Measurements from ENCODE around the gene ALPK1.

Gene ALPK1

GRCh38 chr4:112328734-112329130, 31.6 kb downstream of the ALPK1 start:
- DNase-seq (ENCODE audit: insufficient read length, low spot score) (no peak), FAIRE-seq (no peak)
- TF ChIP-seq POLR2A (IDR thresholded peaks at IDR 0.05; ENCODE audit: low read depth, low read length), result no peak

- DNase-seq (ENCODE audit: insufficient read length, low spot score) (no peak), FAIRE-seq (no peak)
- TF ChIP-seq POLR2A (IDR thresholded peaks at IDR 0.05; ENCODE audit: low read depth, low read length), result no peak
Measured at GRCh38 chr4:112329672-112330375, 32.7 kb downstream of the ALPK1 start.

- no peak for TF ChIP-seq POLR2A (IDR thresholded peaks at IDR 0.05; ENCODE audit: low read depth, low read length)
- FAIRE-seq, result no peak
- no peak for DNase-seq (ENCODE audit: insufficient read length, low spot score)
Measured at GRCh38 chr4:112330921-112331320, 33.8 kb downstream of the ALPK1 start.

GRCh38 chr4:112332398-112332797, 35.2 kb downstream of the ALPK1 start:
- FAIRE-seq (no peak), DNase-seq (ENCODE audit: insufficient read length, low spot score) (no peak)
- no peak for TF ChIP-seq POLR2A (IDR thresholded peaks at IDR 0.05; ENCODE audit: low read depth, low read length)

- no peak for DNase-seq (ENCODE audit: insufficient read length, low spot score)
- no peak for TF ChIP-seq POLR2A (IDR thresholded peaks at IDR 0.05; ENCODE audit: low read depth, low read length)
- no peak for FAIRE-seq
Measured at GRCh38 chr4:112340023-112340422, 42.9 kb downstream of the ALPK1 start.

- no peak for FAIRE-seq
- DNase-seq (ENCODE audit: insufficient read length, low spot score), result no peak
- TF ChIP-seq POLR2A (IDR thresholded peaks at IDR 0.05; ENCODE audit: low read depth, low read length), result no peak
Measured at GRCh38 chr4:112341033-112341432, 43.9 kb downstream of the ALPK1 start.

- TF ChIP-seq POLR2A (IDR thresholded peaks at IDR 0.05; ENCODE audit: low read depth, low read length), result no peak
- FAIRE-seq (no peak), DNase-seq (ENCODE audit: insufficient read length, low spot score) (no peak)
Measured at GRCh38 chr4:112343330-112344080, 46.3 kb downstream of the ALPK1 start.

- DNase-seq (ENCODE audit: insufficient read length, low spot score) (peak; percentile 8), FAIRE-seq (no peak)
- TF ChIP-seq POLR2A (IDR thresholded peaks at IDR 0.05; ENCODE audit: low read depth, low read length), result no peak
Measured at GRCh38 chr4:112348488-112349158, 51.5 kb downstream of the ALPK1 start.

GRCh38 chr4:112352736-112353135, 55.6 kb downstream of the ALPK1 start:
- no peak for TF ChIP-seq POLR2A (IDR thresholded peaks at IDR 0.05; ENCODE audit: low read depth, low read length)
- DNase-seq (ENCODE audit: insufficient read length, low spot score) (no peak), FAIRE-seq (no peak)

- TF ChIP-seq POLR2A (IDR thresholded peaks at IDR 0.05; ENCODE audit: low read depth, low read length), result no peak
- FAIRE-seq, result no peak
- DNase-seq (ENCODE audit: insufficient read length, low spot score), result no peak
Measured at GRCh38 chr4:112355662-112356061, 58.5 kb downstream of the ALPK1 start.

GRCh38 chr4:112357453-112357852, 60.3 kb downstream of the ALPK1 start:
- no peak for TF ChIP-seq POLR2A (IDR thresholded peaks at IDR 0.05; ENCODE audit: low read depth, low read length)
- no peak for FAIRE-seq
- no peak for DNase-seq (ENCODE audit: insufficient read length, low spot score)

- FAIRE-seq (no peak), DNase-seq (ENCODE audit: insufficient read length, low spot score) (no peak)
- TF ChIP-seq POLR2A (IDR thresholded peaks at IDR 0.05; ENCODE audit: low read depth, low read length), result no peak
Measured at GRCh38 chr4:112357897-112358296, 60.7 kb downstream of the ALPK1 start.

GRCh38 chr4:112358415-112358814, 61.2 kb downstream of the ALPK1 start:
- TF ChIP-seq POLR2A (IDR thresholded peaks at IDR 0.05; ENCODE audit: low read depth, low read length), result no peak
- FAIRE-seq (no peak), DNase-seq (ENCODE audit: insufficient read length, low spot score) (no peak)

- no peak for TF ChIP-seq POLR2A (IDR thresholded peaks at IDR 0.05; ENCODE audit: low read depth, low read length)
- no peak for DNase-seq (ENCODE audit: insufficient read length, low spot score)
- FAIRE-seq, result no peak
Measured at GRCh38 chr4:112358952-112359749, 62.0 kb downstream of the ALPK1 start.

All from H54 (cell line).